Vein endothelial cell (primary cell): Measurements from ENCODE around the gene CDKN3. TPM values are rescaled to one million over a fixed set of nuclear protein-coding genes. Genes with fewer than 3 reads are reported as not detected.

ENCODE experiments used
- total RNA-seq: library from RNA; depleted of rRNA; stranded (reverse); fragments of >200 nt; gene quantifications from 2 replicates; pipeline ENCODE4 v1.2.3, GENCODE V29; 2012

The CDKN3 gene
- total RNA-seq, result 22.5 and 40.1 TPM in 2 replicates

GRCh38 chr14:54396493-54397335 is at the start of gene CDKN3:
Gene CDKN3, plus strand, starts transcription at chr14:54397007. Its CDS starts 62 bp downstream, at chr14:54397069.

GRCh38 chr14:54440873-54441868 is 44.4 kb downstream of the CDKN3 start, which contains the start of gene CNIH1:
Gene CNIH1, minus strand, starts transcription at chr14:54441374. Its CDS starts 47 bp downstream, at chr14:54441327.

Other genes starting within 250 kb of the CDKN3 start
- 157 and 164 TPM in 2 replicates for gene CNIH1, start 44.4 kb downstream of the CDKN3 start, total RNA-seq
- gene GMFB, start 92.0 kb downstream of the CDKN3 start, total RNA-seq, result 62.1 and 84.7 TPM in 2 replicates
- 12.1 and 12.4 TPM in 2 replicates for gene CGRRF1, start 112.9 kb downstream of the CDKN3 start, total RNA-seq
- gene SAMD4A, start 170.1 kb downstream of the CDKN3 start, total RNA-seq, result 54.9 and 79.0 TPM in 2 replicates